ENCODE data around the gene IFT57. TPM values are rescaled to one million over a fixed set of nuclear protein-coding genes. Genes with fewer than 3 reads are reported as not detected.

The IFT57 gene
- total and polyA plus RNA-seq, 3 experiments from 2014 or later, result 33.2 to 45.9 (median 43.0) TPM

DNA sequence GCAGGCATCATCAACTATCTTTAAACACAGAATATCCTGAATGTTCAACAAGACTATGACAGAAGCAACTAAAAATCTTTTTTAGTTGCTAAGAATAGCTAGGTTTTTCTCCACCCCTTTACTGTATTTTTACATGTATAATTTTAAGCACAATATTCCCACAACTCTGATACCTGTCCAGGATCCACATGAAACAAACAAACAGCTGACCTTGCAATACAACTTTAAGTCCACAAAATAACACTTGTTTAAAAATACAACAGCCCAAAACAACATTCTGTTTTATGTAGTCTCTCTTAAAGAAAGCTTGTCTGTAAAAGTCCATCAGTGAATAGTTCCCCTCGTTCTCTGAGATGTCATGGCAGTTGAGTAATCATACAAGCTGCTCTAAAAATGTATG is 41.1 kb downstream of the IFT57 start:
- H3K27me3 Mint-ChIP-seq, result no peaks in the 10 kb centered on the region
- DNase-seq, result no peak
- Histone ChIP-seq H3K9me3 (ENCODE audit: low read length) (no peaks in the 10 kb centered on the region), H3K36me3 (ENCODE audit: insufficient read depth, low read length) (no peaks in the 10 kb centered on the region), H3K4me1 (ENCODE audit: insufficient read depth, low read length) (no peaks in the 10 kb centered on the region), H3K27ac (ENCODE audit: low read depth, low read length) (no peak overlapping the region), H3K27me3 (ENCODE audit: insufficient read depth, low read length, poor library complexity, severe bottlenecking) (no peaks in the 10 kb centered on the region), H3K4me3 (ENCODE audit: low read length) (no peak overlapping the region)
- no peak overlapping the region for H3K4me3 Mint-ChIP-seq
- H3K4me1 Mint-ChIP-seq, result peaks cover 4 to 12% (median 6%) of the 10 kb centered on the region in 3 donors
- CTCF ChIA-PET, result no interaction called here
- POLR2A ChIA-PET, result interaction anchor here (0.6 kb wide), 1 partner anchor 15 kb away, joined by 3 read pairs; no protein-coding TSS in a partner anchor
- peaks cover 9 to 18% (median 13%) of the 10 kb centered on the region in 3 donors for H3K36me3 Mint-ChIP-seq
- H3K27ac Mint-ChIP-seq, result no peak overlapping the region
- peaks cover 0 to 7% (median 4%) of the 10 kb centered on the region in 5 donors for H3K9me3 Mint-ChIP-seq

DNA sequence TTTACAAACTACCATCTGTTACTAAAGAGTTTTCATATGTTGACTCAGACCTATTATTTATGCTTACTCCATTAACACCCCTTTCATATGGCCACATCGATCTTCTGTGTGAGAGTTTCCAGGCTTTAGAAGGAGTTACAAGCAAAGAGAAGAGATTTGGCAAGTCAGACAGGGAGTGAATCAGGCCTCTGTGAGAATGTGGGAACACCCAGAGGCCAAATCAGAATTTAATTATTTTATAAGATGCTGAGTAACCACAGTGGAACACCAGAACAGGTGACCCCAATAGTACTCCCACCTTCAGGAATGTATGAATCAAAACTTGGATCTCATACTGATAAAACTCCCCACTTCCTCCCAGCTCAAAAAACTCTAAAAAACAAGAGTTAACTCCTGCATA is 42.0 kb downstream of the IFT57 start:
- H3K4me3 ChIP-seq (ENCODE audit: low read length), result no peak overlapping the region
- CTCF ChIA-PET, result no interaction called here
- H3K4me1 Mint-ChIP-seq, result peaks cover 4 to 12% (median 6%) of the 10 kb centered on the region in 3 donors
- no peaks in the 10 kb centered on the region for H3K4me1 ChIP-seq (ENCODE audit: insufficient read depth, low read length)
- H3K36me3 Mint-ChIP-seq, result peaks cover 7 to 11% (median 11%) of the 10 kb centered on the region in 3 donors
- no peaks in the 10 kb centered on the region for H3K27me3 ChIP-seq (ENCODE audit: insufficient read depth, low read length, poor library complexity, severe bottlenecking)
- H3K36me3 ChIP-seq (ENCODE audit: insufficient read depth, low read length), result no peaks in the 10 kb centered on the region
- H3K27ac ChIP-seq (ENCODE audit: low read depth, low read length), result no peak overlapping the region
- H3K27me3 Mint-ChIP-seq, result no peaks in the 10 kb centered on the region
- no peak for DNase-seq
- POLR2A ChIA-PET, result no interaction called here
- H3K4me3 Mint-ChIP-seq, result no peak overlapping the region
- peaks cover 0 to 5% (median 1%) of the 10 kb centered on the region in 5 donors for H3K9me3 Mint-ChIP-seq
- H3K27ac Mint-ChIP-seq, result no peak overlapping the region
- H3K9me3 ChIP-seq (ENCODE audit: low read length), result no peaks in the 10 kb centered on the region

DNA sequence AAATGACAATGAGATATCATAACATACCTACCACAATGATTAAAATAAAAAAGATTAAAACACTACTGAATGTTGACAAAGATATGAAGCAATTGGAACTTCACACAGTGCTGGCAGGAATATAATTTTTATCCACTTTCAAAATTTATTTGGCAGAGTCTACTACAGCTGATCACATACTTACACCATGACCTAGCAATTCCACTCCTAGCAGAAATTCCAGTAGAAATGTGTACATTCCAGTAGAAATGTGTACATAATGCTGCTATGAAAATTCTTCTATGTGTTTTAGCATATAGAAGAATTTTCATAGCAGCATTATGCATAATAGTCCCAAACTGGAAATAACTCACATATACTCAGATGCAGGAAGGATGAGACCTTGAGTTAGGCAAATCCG is 43.5 kb downstream of the IFT57 start:
- Mint-ChIP-seq H3K27ac (no peak overlapping the region), H3K9me3 (no peaks in the 10 kb centered on the region), H3K4me3 (no peak overlapping the region), H3K27me3 (no peaks in the 10 kb centered on the region), H3K4me1 (peaks cover 4 to 12% (median 6%) of the 10 kb centered on the region in 3 donors), H3K36me3 (peaks cover 0 to 8% (median 4%) of the 10 kb centered on the region in 3 donors)
- Histone ChIP-seq H3K4me1 (ENCODE audit: insufficient read depth, low read length) (no peaks in the 10 kb centered on the region), H3K27me3 (ENCODE audit: insufficient read depth, low read length, poor library complexity, severe bottlenecking) (no peaks in the 10 kb centered on the region), H3K9me3 (ENCODE audit: low read length) (no peaks in the 10 kb centered on the region), H3K27ac (ENCODE audit: low read depth, low read length) (no peak overlapping the region), H3K4me3 (ENCODE audit: low read length) (no peak overlapping the region), H3K36me3 (ENCODE audit: insufficient read depth, low read length) (no peaks in the 10 kb centered on the region)
- POLR2A ChIA-PET, result no interaction called here
- CTCF ChIA-PET, result interaction anchor here (1.2 kb wide), 1 partner anchor 89 kb away, joined by 3 read pairs; no protein-coding TSS in a partner anchor
- no peak for DNase-seq

DNA sequence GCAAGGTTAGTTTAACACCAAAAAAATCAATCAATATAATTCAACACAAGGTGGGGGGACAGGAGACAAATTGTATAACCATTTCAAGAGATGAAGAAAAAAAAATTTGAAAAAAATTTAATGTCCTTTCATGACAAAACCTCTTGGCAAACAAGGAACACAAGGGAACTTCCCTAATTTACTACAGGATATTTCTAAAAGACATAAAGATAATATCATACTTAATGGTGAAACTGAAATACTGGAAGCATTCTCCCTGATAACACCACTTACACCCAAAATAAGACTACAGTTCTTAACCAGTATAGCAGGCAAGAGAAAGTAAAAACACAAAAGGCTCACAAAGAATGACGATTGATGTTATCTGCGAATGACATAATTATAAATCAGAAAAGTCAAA is 44.7 kb downstream of the IFT57 start:
- Mint-ChIP-seq H3K36me3 (peaks cover 0 to 7% (median 0%) of the 10 kb centered on the region in 3 donors), H3K27ac (no peak overlapping the region), H3K4me1 (peaks cover 3 to 14% (median 8%) of the 10 kb centered on the region in 3 donors), H3K4me3 (no peak overlapping the region), H3K27me3 (no peaks in the 10 kb centered on the region), H3K9me3 (no peaks in the 10 kb centered on the region)
- Histone ChIP-seq H3K27me3 (ENCODE audit: insufficient read depth, low read length, poor library complexity, severe bottlenecking) (no peaks in the 10 kb centered on the region), H3K27ac (ENCODE audit: low read depth, low read length) (no peak overlapping the region), H3K4me3 (ENCODE audit: low read length) (no peak overlapping the region), H3K4me1 (ENCODE audit: insufficient read depth, low read length) (no peaks in the 10 kb centered on the region), H3K9me3 (ENCODE audit: low read length) (no peaks in the 10 kb centered on the region), H3K36me3 (ENCODE audit: insufficient read depth, low read length) (no peaks in the 10 kb centered on the region)
- DNase-seq, result no peak
- POLR2A ChIA-PET, result no interaction called here
- CTCF ChIA-PET, result interaction anchor here (0.8 kb wide), 1 partner anchor 11 kb away, joined by 3 read pairs; no protein-coding TSS in a partner anchor

DNA sequence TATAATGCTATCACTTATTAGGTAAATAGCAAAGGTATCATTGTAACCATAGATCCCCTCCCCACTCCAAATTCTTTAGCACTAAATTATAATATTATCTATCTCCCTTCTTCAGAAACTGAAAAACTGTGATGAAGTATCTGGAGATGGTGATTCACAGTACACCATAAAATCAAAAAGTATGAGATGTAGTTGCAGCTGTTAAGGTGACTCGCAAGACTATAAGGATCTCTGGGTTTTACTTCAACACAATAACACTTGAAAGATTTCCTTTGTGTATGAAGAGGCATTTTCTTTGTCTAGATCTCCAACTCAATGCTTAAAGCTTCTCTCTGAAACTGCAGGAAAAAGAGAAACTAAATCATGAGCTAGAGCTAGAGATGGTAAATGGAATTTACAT is 46.9 kb downstream of the IFT57 start:
- DNase-seq, result no peak
- ChIA-PET CTCF (interaction anchor here (0.8 kb wide), 1 partner anchor 8 kb away, joined by 3 read pairs; no protein-coding TSS in a partner anchor), POLR2A (no interaction called here)
- H3K36me3 Mint-ChIP-seq, result peaks cover 0 to 7% (median 0%) of the 10 kb centered on the region in 3 donors
- no peaks in the 10 kb centered on the region for H3K27me3 Mint-ChIP-seq
- no peaks in the 10 kb centered on the region for H3K9me3 ChIP-seq (ENCODE audit: low read length)
- H3K4me3 Mint-ChIP-seq, result no peak overlapping the region
- H3K27me3 ChIP-seq (ENCODE audit: insufficient read depth, low read length, poor library complexity, severe bottlenecking), result no peaks in the 10 kb centered on the region
- no peaks in the 10 kb centered on the region for H3K36me3 ChIP-seq (ENCODE audit: insufficient read depth, low read length)
- H3K4me3 ChIP-seq (ENCODE audit: low read length), result no peak overlapping the region
- H3K27ac Mint-ChIP-seq, result no peak overlapping the region
- H3K4me1 Mint-ChIP-seq, result peaks cover 12 to 20% (median 15%) of the 10 kb centered on the region in 3 donors
- no peak overlapping the region for H3K27ac ChIP-seq (ENCODE audit: low read depth, low read length)
- H3K9me3 Mint-ChIP-seq, result no peaks in the 10 kb centered on the region
- H3K4me1 ChIP-seq (ENCODE audit: insufficient read depth, low read length), result no peaks in the 10 kb centered on the region

DNA sequence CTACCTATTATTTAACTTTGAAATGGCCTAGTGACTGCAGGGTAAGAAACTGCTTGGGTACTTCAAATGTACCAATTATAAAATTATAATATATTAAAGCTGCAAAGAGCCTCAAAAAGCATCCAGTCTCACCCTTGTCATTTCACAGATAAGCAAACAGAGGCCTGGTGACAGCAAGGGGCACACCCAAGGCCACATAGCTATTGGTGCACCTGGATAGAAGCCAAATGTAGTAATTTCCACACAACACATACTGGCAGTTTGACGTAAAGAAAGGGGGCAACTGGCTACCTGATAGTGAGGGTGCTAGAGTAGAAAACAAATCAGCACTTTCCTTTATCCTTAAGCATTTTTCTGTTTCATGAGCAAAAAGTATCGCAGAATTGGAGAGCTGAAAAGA is 51.1 kb downstream of the IFT57 start:
- H3K4me1 Mint-ChIP-seq, result peaks cover 16 to 27% (median 21%) of the 10 kb centered on the region in 3 donors
- no peak overlapping the region for H3K4me3 Mint-ChIP-seq
- H3K27me3 Mint-ChIP-seq, result no peaks in the 10 kb centered on the region
- no peak for DNase-seq
- H3K36me3 Mint-ChIP-seq, result peaks cover 11 to 16% (median 13%) of the 10 kb centered on the region in 3 donors
- Histone ChIP-seq H3K4me1 (ENCODE audit: insufficient read depth, low read length) (no peaks in the 10 kb centered on the region), H3K4me3 (ENCODE audit: low read length) (no peak overlapping the region), H3K27me3 (ENCODE audit: insufficient read depth, low read length, poor library complexity, severe bottlenecking) (no peaks in the 10 kb centered on the region), H3K9me3 (ENCODE audit: low read length) (no peaks in the 10 kb centered on the region), H3K36me3 (ENCODE audit: insufficient read depth, low read length) (no peaks in the 10 kb centered on the region), H3K27ac (ENCODE audit: low read depth, low read length) (no peak overlapping the region)
- H3K9me3 Mint-ChIP-seq, result no peaks in the 10 kb centered on the region
- ChIA-PET POLR2A (no interaction called here), CTCF (interaction anchor here (1.2 kb wide), 1 partner anchor 14 kb away, joined by 3 read pairs; no protein-coding TSS in a partner anchor)
- no peak overlapping the region for H3K27ac Mint-ChIP-seq

DNA sequence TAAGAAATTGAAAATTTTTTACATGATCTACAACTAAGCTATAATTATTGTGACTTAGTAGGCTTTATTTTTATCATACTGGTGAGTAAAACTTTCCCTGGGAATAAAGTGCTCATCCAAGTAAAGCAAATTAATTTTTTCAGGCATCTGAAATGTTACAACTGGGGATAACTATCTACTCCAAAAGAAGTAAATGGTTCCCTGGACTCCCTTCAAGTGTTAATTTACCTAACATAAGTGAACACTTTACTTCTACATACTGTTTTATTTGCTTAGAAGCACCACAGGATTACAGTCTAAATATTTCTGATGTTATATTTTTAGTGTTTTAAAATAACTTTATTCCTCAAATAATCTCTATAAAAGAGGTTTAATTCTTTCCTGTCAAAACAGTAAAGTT is 57.8 kb downstream of the IFT57 start:
- Histone ChIP-seq H3K36me3 (ENCODE audit: insufficient read depth, low read length) (no peaks in the 10 kb centered on the region), H3K9me3 (ENCODE audit: low read length) (no peaks in the 10 kb centered on the region), H3K4me1 (ENCODE audit: insufficient read depth, low read length) (no peaks in the 10 kb centered on the region), H3K27me3 (ENCODE audit: insufficient read depth, low read length, poor library complexity, severe bottlenecking) (no peaks in the 10 kb centered on the region), H3K27ac (ENCODE audit: low read depth, low read length) (no peak overlapping the region), H3K4me3 (ENCODE audit: low read length) (no peak overlapping the region)
- Mint-ChIP-seq H3K27me3 (no peaks in the 10 kb centered on the region), H3K4me3 (no peak overlapping the region), H3K27ac (no peak overlapping the region), H3K4me1 (peaks cover 5 to 8% (median 5%) of the 10 kb centered on the region in 3 donors), H3K36me3 (peaks cover 13 to 37% (median 16%) of the 10 kb centered on the region in 3 donors), H3K9me3 (no peaks in the 10 kb centered on the region)
- ChIA-PET CTCF (no interaction called here), POLR2A (no interaction called here)
- no peak for DNase-seq

DNA sequence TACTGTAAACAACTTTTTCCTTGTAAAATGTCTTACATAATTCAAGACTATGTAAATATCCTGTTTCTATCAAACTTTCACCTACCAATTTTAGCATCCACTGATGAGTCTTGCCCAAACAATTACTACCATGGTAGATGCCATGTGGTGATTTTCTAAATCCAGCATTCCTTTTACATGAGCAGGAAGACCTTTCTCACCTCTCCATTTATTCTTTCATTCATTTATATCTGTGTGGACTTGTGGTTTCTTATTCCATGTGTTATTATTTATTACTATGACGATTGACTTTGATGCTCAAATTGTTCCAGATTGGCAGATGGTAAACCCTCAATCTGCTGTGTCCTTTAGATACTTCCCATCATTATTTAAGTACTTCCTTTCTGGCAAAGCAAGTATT is 62.4 kb downstream of the IFT57 start:
- Histone ChIP-seq H3K27ac (ENCODE audit: low read depth, low read length) (no peak overlapping the region), H3K4me1 (ENCODE audit: insufficient read depth, low read length) (no peaks in the 10 kb centered on the region), H3K27me3 (ENCODE audit: insufficient read depth, low read length, poor library complexity, severe bottlenecking) (no peaks in the 10 kb centered on the region), H3K4me3 (ENCODE audit: low read length) (no peak overlapping the region), H3K9me3 (ENCODE audit: low read length) (no peaks in the 10 kb centered on the region), H3K36me3 (ENCODE audit: insufficient read depth, low read length) (no peaks in the 10 kb centered on the region)
- no peak overlapping the region for H3K4me3 Mint-ChIP-seq
- H3K27me3 Mint-ChIP-seq, result no peaks in the 10 kb centered on the region
- H3K4me1 Mint-ChIP-seq, result peaks cover 0 to 4% (median 0%) of the 10 kb centered on the region in 3 donors
- peaks cover 4 to 21% (median 5%) of the 10 kb centered on the region in 3 donors for H3K36me3 Mint-ChIP-seq
- H3K9me3 Mint-ChIP-seq, result no peaks in the 10 kb centered on the region
- ChIA-PET CTCF (no interaction called here), POLR2A (no interaction called here)
- DNase-seq, result no peak
- H3K27ac Mint-ChIP-seq, result no peak overlapping the region
